Ovary (tissue), 9 donors: Measurements from ENCODE around the gene UBR1. TPM values are rescaled to one million over a fixed set of nuclear protein-coding genes. Genes with fewer than 3 reads are reported as not detected.

Experiments
- DNase-seq, 5 donors: peaks; one replicate each; pipeline ENCODE4 v3.0.0-alpha.2; 2019 to 2020
- H3K27ac ChIP-seq, 2 donors: fragments of 200-600 bp; one replicate each; pipeline versions ENCODE4 v1.5.1 to v1.8.0; 2019 to 2022
- H3K27me3 ChIP-seq: fragments of 200-600 bp; one replicate; pipeline ENCODE4 v1.8.0; 2022
- H3K36me3 ChIP-seq: fragments of 200-600 bp; sonication (generic); one replicate; pipeline ENCODE4 v1.5.1; 2019
- H3K4me1 ChIP-seq: one replicate; pipeline ENCODE4 v1.8.1; 2013; ENCODE audit warnings: mild to moderate bottlenecking, moderate library complexity; ENCODE audit not compliant: insufficient read depth
- H3K4me3 ChIP-seq: fragments of 200-600 bp; sonication (generic); one replicate; pipeline ENCODE4 v1.5.1; 2017
- H3K9me3 ChIP-seq, 2 donors: fragments of 200-600 bp in 1 of 2; sonication (generic) in 1 of 2; one replicate each; pipeline versions ENCODE4 v1.5.1 to v1.8.1; 2013 to 2019; ENCODE audit warnings: mild to moderate bottlenecking in 1 of 2, moderate library complexity in 1 of 2
- EP300 ChIP-seq: sonication (generic); formaldehyde crosslinking; IDR thresholded peaks from one replicate; pipeline ENCODE4 v1.6.1; 2017; ENCODE audit warnings: antibody characterized with exemption
- POLR2A ChIP-seq: fragments of 450-650 bp; IDR thresholded peaks from one replicate; pipeline ENCODE4 v1.6.1; 2017; ENCODE audit warnings: antibody characterized with exemption, mild to moderate bottlenecking, moderate library complexity
- WGBS, 3 donors: extraction: QIAGEN DNeasy Blood & Tissue Kit in 1 of 3; methylation state at CpG; one replicate each; pipeline versions ENCODE4 v1.1.5 to v1.1.7; 2013 to 2017; 5-methylcytosine and 5-hydroxymethylcytosine counted together
- intact Hi-C, 4 donors: fragments of 100-400 bp; cut with DNase I; formaldehyde crosslinking; loops; one replicate each; pipeline versions ENCODE4 v1.11.0 to v1.15.1; 2022 to 2023
- polyA plus RNA-seq, 2 donors: library from polyadenylated mRNA; stranded (reverse); fragments of 200-250 nt in 1 of 2; fragments of 350-450 nt in 1 of 2; fragmentation: Illumina TruSeq in 1 of 2; extraction: RNeasy Lipid Tissue Mini Kit (QIAGEN cat#74804) in 1 of 2; gene quantifications; one replicate each; pipeline ENCODE4 v1.2.3, GENCODE V29; 2013 to 2014
- total RNA-seq, 7 donors: library from RNA; depleted of rRNA in 2 of 7; stranded (reverse); fragments of >200 nt in 2 of 7; fragmentation: NEBNext Ultra II Directional in 3 of 7; extraction: Animal tissue kit (Norgen Biotek cat#: 25700) in 3 of 7; gene quantifications; one replicate each; pipeline versions ENCODE4 v1.1.0 to v1.2.4, GENCODE V29; 2016 to 2023
- TF ChIP-seq, protein P1 (sequence below), 3 donors: fragments of 450-650 bp in 2 of 3; fragments of 200-600 bp in 1 of 3; IDR thresholded peaks; one replicate each; pipeline versions ENCODE4 v1.5.1 to v1.8.0; 2016 to 2022; ENCODE audit warnings: antibody characterized with exemption in 3 of 3, mild to moderate bottlenecking in 1 of 3
- donor health status: DM: no; HTN: no; CAD: no; lungs with moderate emphysema.
- donor health status: DM: no; HTN: no; CAD: no.
- donor health status: Bipolar disorder and iron deficiency.
- donor health status: DM: yes; HTN: yes; CAD: no.
- donor health status: DM: no; HTN: no; CAD: no.
- donor health status: DM: yes; HTN: yes; CAD: no.

Gene UBR1
- total and polyA plus RNA-seq, 9 donors = 7.5 to 34.1 (median 26.8) TPM

DNA sequence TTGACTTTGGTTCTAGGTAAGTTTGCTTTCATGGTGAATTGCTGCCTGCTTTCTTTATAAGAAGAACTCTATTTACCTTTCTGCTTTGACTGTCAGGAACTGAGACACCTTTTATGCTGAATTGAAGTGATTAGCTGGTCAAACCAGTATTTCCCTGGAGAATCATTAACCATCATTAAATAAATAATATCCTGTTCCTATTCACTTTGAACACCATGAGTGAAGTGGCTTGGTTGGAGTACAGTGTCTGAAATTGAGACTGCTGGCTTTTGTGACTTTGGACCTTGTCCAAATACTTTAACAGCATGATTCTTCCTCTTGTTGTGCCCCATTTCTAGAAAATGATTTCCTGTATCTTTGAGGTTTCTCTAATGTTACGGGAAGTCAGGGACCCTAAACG lies 21.9 kb upstream of the UBR1 start:
- no peaks in the 10 kb centered on the region for H3K36me3 ChIP-seq
- no peak overlapping the region for H3K27ac ChIP-seq
- H3K4me1 ChIP-seq = no peaks in the 10 kb centered on the region
- WGBS, 3 donors = 84 to 95% (median 92%) methylated on average over 2 of the region's 2 CpGs
- H3K9me3 ChIP-seq = no peaks in the 10 kb centered on the region
- intact Hi-C loops = no loop called here
- no peak overlapping the region for H3K4me3 ChIP-seq
- no peaks in the 10 kb centered on the region for H3K27me3 ChIP-seq
- TF ChIP-seq EP300 (no peak), POLR2A (no peak)
- TF ChIP-seq, protein P1, sequence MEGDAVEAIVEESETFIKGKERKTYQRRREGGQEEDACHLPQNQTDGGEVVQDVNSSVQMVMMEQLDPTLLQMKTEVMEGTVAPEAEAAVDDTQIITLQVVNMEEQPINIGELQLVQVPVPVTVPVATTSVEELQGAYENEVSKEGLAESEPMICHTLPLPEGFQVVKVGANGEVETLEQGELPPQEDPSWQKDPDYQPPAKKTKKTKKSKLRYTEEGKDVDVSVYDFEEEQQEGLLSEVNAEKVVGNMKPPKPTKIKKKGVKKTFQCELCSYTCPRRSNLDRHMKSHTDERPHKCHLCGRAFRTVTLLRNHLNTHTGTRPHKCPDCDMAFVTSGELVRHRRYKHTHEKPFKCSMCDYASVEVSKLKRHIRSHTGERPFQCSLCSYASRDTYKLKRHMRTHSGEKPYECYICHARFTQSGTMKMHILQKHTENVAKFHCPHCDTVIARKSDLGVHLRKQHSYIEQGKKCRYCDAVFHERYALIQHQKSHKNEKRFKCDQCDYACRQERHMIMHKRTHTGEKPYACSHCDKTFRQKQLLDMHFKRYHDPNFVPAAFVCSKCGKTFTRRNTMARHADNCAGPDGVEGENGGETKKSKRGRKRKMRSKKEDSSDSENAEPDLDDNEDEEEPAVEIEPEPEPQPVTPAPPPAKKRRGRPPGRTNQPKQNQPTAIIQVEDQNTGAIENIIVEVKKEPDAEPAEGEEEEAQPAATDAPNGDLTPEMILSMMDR (IDR thresholded peaks at IDR 0.05) = no peak
- DNase-seq = no peak

DNA sequence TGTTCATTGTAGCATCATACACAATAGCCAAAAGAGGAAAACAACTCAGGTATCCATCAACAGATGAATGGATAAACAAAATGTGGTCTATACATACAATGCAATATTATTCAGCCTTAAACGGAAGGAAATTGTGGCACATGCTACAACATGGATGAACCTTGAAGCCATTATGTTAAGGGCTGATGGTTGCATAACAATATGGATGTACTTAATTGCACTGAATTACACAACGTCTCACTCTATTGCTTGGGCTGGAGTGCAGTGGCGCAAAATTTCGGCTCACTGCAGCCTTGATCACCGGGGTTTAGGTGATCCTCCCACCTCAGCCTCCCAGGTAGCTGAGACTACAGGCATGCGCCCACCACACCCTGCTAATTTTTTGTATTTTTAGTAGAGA lies 20.5 kb upstream of the UBR1 start:
- Histone ChIP-seq H3K9me3 (no peaks in the 10 kb centered on the region), H3K4me1 (no peaks in the 10 kb centered on the region), H3K27me3 (no peaks in the 10 kb centered on the region), H3K27ac (no peak overlapping the region), H3K36me3 (no peaks in the 10 kb centered on the region), H3K4me3 (no peak overlapping the region)
- intact Hi-C loops = no loop called here
- DNase-seq = no peak
- WGBS, 3 donors = 91 to 93% (median 92%) methylated on average over 6 of the region's 6 CpGs
- TF ChIP-seq, protein P1 (IDR thresholded peaks at IDR 0.05) = no peak
- TF ChIP-seq EP300 (no peak), POLR2A (no peak)

GRCh38 chr15:43125100-43125661 lies 19.3 kb upstream of the UBR1 start:
- WGBS, 3 donors = 67 to 72% (median 72%) methylated on average over 3 of the region's 3 CpGs
- intact Hi-C loops = no loop called here
- H3K27ac ChIP-seq = no peak overlapping the region
- H3K9me3 ChIP-seq = no peaks in the 10 kb centered on the region
- no peak for DNase-seq
- no peaks in the 10 kb centered on the region for H3K4me1 ChIP-seq
- no peak overlapping the region for H3K4me3 ChIP-seq
- no peaks in the 10 kb centered on the region for H3K36me3 ChIP-seq
- TF ChIP-seq, protein P1 (IDR thresholded peaks at IDR 0.05) = no peak
- TF ChIP-seq EP300 (no peak), POLR2A (no peak)
- H3K27me3 ChIP-seq = no peaks in the 10 kb centered on the region

DNA sequence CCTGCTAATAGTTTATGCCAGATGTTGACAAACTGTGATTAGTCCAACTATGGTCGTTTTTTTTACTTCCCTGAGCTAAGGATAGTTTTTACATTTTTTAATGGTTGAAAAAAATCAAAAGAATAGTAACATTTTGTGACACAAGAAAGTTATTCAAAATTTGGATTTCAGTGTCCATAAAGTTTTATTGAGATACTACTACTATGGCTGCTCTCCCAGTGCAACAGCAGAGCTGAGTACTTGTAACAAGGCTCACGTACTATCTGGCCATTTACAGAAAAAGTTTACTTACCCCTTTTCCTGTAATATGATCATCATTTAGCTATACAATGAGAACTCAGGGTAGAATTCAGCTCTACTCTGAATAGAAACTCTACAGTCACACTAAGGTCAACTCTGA lies 16.0 kb upstream of the UBR1 start:
- Histone ChIP-seq H3K36me3 (no peaks in the 10 kb centered on the region), H3K27ac (no peak overlapping the region), H3K4me3 (no peak overlapping the region), H3K9me3 (no peaks in the 10 kb centered on the region), H3K27me3 (no peaks in the 10 kb centered on the region), H3K4me1 (no peaks in the 10 kb centered on the region)
- intact Hi-C loops = no loop called here
- TF ChIP-seq EP300 = no peak
- TF ChIP-seq POLR2A = no peak
- TF ChIP-seq, protein P1 (IDR thresholded peaks at IDR 0.05) = no peak
- WGBS, 3 donors = 61 to 70% (median 63%) methylated on average over 2 of the region's 2 CpGs
- DNase-seq = no peak
